H1 (cell line): Measurements from ENCODE around the gene CLTCL1. TPM values are rescaled to one million over a fixed set of nuclear protein-coding genes. Genes with fewer than 3 reads are reported as not detected.

Experiments
- CTCF ChIA-PET: fragments of 300-600 bp; sonication (Branson Sonifier 250); formaldehyde crosslinking; loops from one replicate; lab custom pipeline; 2021; ENCODE audit not compliant: partially characterized antibody; lab: Charles Lee
- POLR2A ChIA-PET: fragments of 300-600 bp; sonication (Branson Sonifier 250); formaldehyde crosslinking; loops from one replicate; lab custom pipeline; 2021; ENCODE audit warnings: inconsistent platforms; ENCODE audit not compliant: partially characterized antibody; lab: Charles Lee
- DNase-seq, 2 experiments: peaks; one replicate each; pipeline versions ENCODE4 v3.0.0 to v3.0.0-alpha.2; 2010 to 2022; ENCODE audit warnings: low spot score in 2 of 2, low read depth in 1 of 2, mixed read lengths in 1 of 2
- FAIRE-seq: peaks from 2 replicates; lab custom pipeline; 2011; peaks lifted over from hg19 to GRCh38; lab: Jason Lieb, UNC
- H2AFZ ChIP-seq: 2 replicates; pipeline ENCODE4 v1.8.1; 2012; ENCODE audit warnings: low read length, inconsistent platforms
- H2AK5ac ChIP-seq: 2 replicates; pipeline ENCODE4 v1.6.1; 2013; ENCODE audit warnings: low read depth, low read length
- H2BK120ac ChIP-seq: replicated peaks from 2 replicates; pipeline ENCODE3; 2013; ENCODE audit warnings: low read depth, low read length, inconsistent platforms
- H2BK12ac ChIP-seq: 2 replicates; pipeline ENCODE4 v1.6.1; 2013; ENCODE audit warnings: low read depth, low read length
- H2BK15ac ChIP-seq: 2 replicates; pipeline ENCODE4 v1.6.1; 2013; ENCODE audit warnings: low read length
- H2BK20ac ChIP-seq: 2 replicates; pipeline ENCODE4 v1.6.1; 2013; ENCODE audit warnings: low read length
- H2BK5ac ChIP-seq: 2 replicates; pipeline ENCODE4 v1.6.1; 2013; ENCODE audit warnings: low read depth, low read length
- H3K14ac ChIP-seq: 2 replicates; pipeline ENCODE4 v1.6.1; 2013; ENCODE audit warnings: inconsistent platforms; ENCODE audit not compliant: insufficient read length
- H3K18ac ChIP-seq: 2 replicates; pipeline ENCODE4 v1.6.1; 2013; ENCODE audit warnings: low read length; ENCODE audit errors: extremely low read depth
- H3K23ac ChIP-seq: 2 replicates; pipeline ENCODE4 v1.6.1; 2013; ENCODE audit warnings: inconsistent platforms; ENCODE audit not compliant: insufficient read length
- H3K23me2 ChIP-seq: 2 replicates; pipeline ENCODE4 v1.6.1; 2013; ENCODE audit warnings: low read depth, low read length
- H3K27ac ChIP-seq: 2 replicates; pipeline ENCODE4 v1.6.1; 2011; ENCODE audit warnings: low read depth, low read length, inconsistent platforms
- H3K27me3 ChIP-seq, 4 experiments: replicated peaks in 1 of 4; 1 replicate in 1 of 4; 2 replicates in 3 of 4; pipeline versions ENCODE4 v1.6.1 to v1.8.1; 2011 to 2013; ENCODE audit warnings: low read length in 3 of 4, mild to moderate bottlenecking in 3 of 4, inconsistent platforms in 2 of 4, mixed read lengths in 2 of 4, moderate library complexity in 1 of 4; ENCODE audit not compliant: control insufficient read depth in 3 of 4, insufficient read depth in 3 of 4; ENCODE audit errors: extremely low read depth in 1 of 4
- H3K36me3 ChIP-seq, 4 experiments: 2 replicates each; pipeline versions ENCODE4 v1.6.1 to v1.8.1; 2011 to 2013; ENCODE audit warnings: mild to moderate bottlenecking in 4 of 4, low read length in 3 of 4, moderate library complexity in 2 of 4, control low read depth in 1 of 4, inconsistent platforms in 1 of 4; ENCODE audit not compliant: insufficient read depth in 4 of 4, control insufficient read depth in 2 of 4
- H3K4ac ChIP-seq: replicated peaks from 2 replicates; pipeline ENCODE3; 2013; ENCODE audit warnings: low read length, low read depth, mixed read lengths, inconsistent platforms; ENCODE audit not compliant: insufficient read length
- H3K4me1 ChIP-seq, 4 experiments: replicated peaks in 1 of 4; 1 replicate in 1 of 4; 2 replicates in 3 of 4; pipeline versions ENCODE4 v1.6.1 to v1.8.1; 2011 to 2013; ENCODE audit warnings: low read length in 3 of 4, inconsistent platforms in 2 of 4, mixed read lengths in 1 of 4; ENCODE audit not compliant: insufficient read depth in 4 of 4, control insufficient read depth in 3 of 4
- H3K4me2 ChIP-seq, 2 experiments: 2 replicates each; pipeline versions ENCODE4 v1.6.1 to v1.8.1; 2011 to 2013; ENCODE audit warnings: low read depth in 2 of 2, low read length in 2 of 2, control low read depth in 1 of 2, inconsistent platforms in 1 of 2, mild to moderate bottlenecking in 1 of 2; ENCODE audit not compliant: insufficient read depth in 1 of 2
- H3K4me3 ChIP-seq, 4 experiments: fragments of 200-600, 300-600 bp in 1 of 4; sonication (generic), shearing (Covaris generic), sonication (Bioruptor Twin) in 1 of 4; 2 replicates each; pipeline versions ENCODE4 v1.5.1 to v1.8.1; 2011 to 2016; ENCODE audit warnings: low read length in 4 of 4, low read depth in 3 of 4, control low read depth in 2 of 4, inconsistent platforms in 2 of 4, mild to moderate bottlenecking in 2 of 4, mixed read lengths in 1 of 4, moderate library complexity in 1 of 4; ENCODE audit not compliant: insufficient read depth in 2 of 4; ENCODE audit errors: extremely low read depth in 1 of 4
- H3K56ac ChIP-seq: replicated peaks from 2 replicates; pipeline ENCODE3; 2013; ENCODE audit warnings: low read depth, mild to moderate bottlenecking, mixed read lengths, low read length, inconsistent platforms; ENCODE audit not compliant: insufficient read length
- H3K79me1 ChIP-seq: 2 replicates; pipeline ENCODE4 v1.6.1; 2013; ENCODE audit warnings: low read depth, low read length, control low read depth
- H3K79me2 ChIP-seq, 2 experiments: 2 replicates each; pipeline versions ENCODE4 v1.6.1 to v1.8.1; 2012 to 2013; ENCODE audit warnings: low read length in 2 of 2, mild to moderate bottlenecking in 2 of 2, inconsistent platforms in 1 of 2; ENCODE audit not compliant: insufficient read depth in 2 of 2, control insufficient read depth in 1 of 2
- H3K9ac ChIP-seq, 4 experiments: replicated peaks in 1 of 4; 1 replicate in 1 of 4; 2 replicates in 3 of 4; pipeline versions ENCODE4 v1.6.1 to v1.8.1; 2011 to 2013; ENCODE audit warnings: low read depth in 3 of 4, low read length in 3 of 4, control low read depth in 2 of 4, mild to moderate bottlenecking in 2 of 4, moderate library complexity in 2 of 4, inconsistent platforms in 1 of 4; ENCODE audit errors: extremely low read depth in 1 of 4
- H3K9me3 ChIP-seq, 2 experiments: 2 replicates each; pipeline versions ENCODE4 v1.6.1 to v1.8.1; 2012 to 2013; ENCODE audit warnings: mild to moderate bottlenecking in 2 of 2, moderate library complexity in 2 of 2, control low read depth in 1 of 2, inconsistent platforms in 1 of 2, low read depth in 1 of 2, low read length in 1 of 2, mixed read lengths in 1 of 2; ENCODE audit not compliant: insufficient read depth in 2 of 2
- H4K20me1 ChIP-seq, 2 experiments: replicated peaks in 1 of 2; 2 replicates each; pipeline versions ENCODE3 to v1.8.1; 2011 to 2013; ENCODE audit warnings: inconsistent platforms in 2 of 2, low read length in 2 of 2, mild to moderate bottlenecking in 1 of 2; ENCODE audit not compliant: insufficient read depth in 2 of 2, control insufficient read depth in 1 of 2
- H4K5ac ChIP-seq: 2 replicates; pipeline ENCODE4 v1.6.1; 2013; ENCODE audit warnings: low read length, low read depth, mixed read lengths, inconsistent platforms; ENCODE audit not compliant: insufficient read length
- H4K8ac ChIP-seq: 2 replicates; pipeline ENCODE4 v1.8.0; 2013; ENCODE audit warnings: mild to moderate bottlenecking, moderate library complexity, low read length, inconsistent platforms; ENCODE audit not compliant: insufficient read depth; ENCODE audit errors: extremely low read depth
- H4K91ac ChIP-seq: replicated peaks from 2 replicates; pipeline ENCODE3; 2013; ENCODE audit warnings: low read length, mixed read lengths, inconsistent platforms; ENCODE audit not compliant: insufficient read length
- SAP30 ChIP-seq: fragments of 300-600 bp; sonication (generic); IDR thresholded peaks from 2 replicates; pipeline ENCODE4 v1.7.1; 2012; ENCODE audit warnings: low read length, moderate library complexity, mild to moderate bottlenecking, inconsistent platforms; ENCODE audit not compliant: insufficient read depth, insufficient replicate concordance
- YY1 ChIP-seq: IDR thresholded peaks from 2 replicates; pipeline ENCODE4 v1.6.1; 2011; ENCODE audit warnings: low read depth, mild to moderate bottlenecking, low read length
- WGBS, 2 experiments: shearing (Covaris generic) in 1 of 2; methylation state at CpG; one replicate each; pipeline versions ENCODE4 v1.1.6 to v1.1.7; 2013 to 2015; ENCODE audit warnings: low lambda C conversion rate in 2 of 2, mixed read lengths in 2 of 2, inconsistent platforms in 1 of 2, low coverage in 1 of 2, missing lambda C conversion rate in 1 of 2; ENCODE audit not compliant: insufficient replicate concordance in 2 of 2, insufficient coverage in 1 of 2, insufficient read length in 1 of 2; ENCODE audit errors: extremely low coverage in 1 of 2, missing lambda C conversion rate in 1 of 2; 5-methylcytosine and 5-hydroxymethylcytosine counted together
- polyA plus RNA-seq, 7 experiments: library from polyadenylated mRNA; depleted of rRNA in 3 of 7; stranded (reverse) in 5 of 7; unstranded in 2 of 7; fragments of >200 nt in 5 of 7; fragments of 200-250 nt in 2 of 7; gene quantifications; 1 replicate in 5 of 7; 2 replicates in 1 of 7; 4 replicates in 1 of 7; pipeline versions ENCODE4 v1.2.1 to v1.2.3, GENCODE V29; 2011 to 2013; ENCODE audit warnings: missing spikeins in 2 of 7, mixed read lengths in 2 of 7
- total RNA-seq: library from RNA; stranded (reverse); fragmentation: NEBNext Ultra II Directional; extraction: Animal tissue kit (Norgen Biotek cat#: 25700); gene quantifications from 2 replicates; pipeline ENCODE4 v1.2.1, GENCODE V29; 2021

CLTCL1 gene
- total and polyA plus RNA-seq, 2 of the 8 experiments (the other 6 are each of a cell fraction or from before 2014, with no cell fraction given): 12.4 to 17.0 TPM

- peaks cover 6% of the 10 kb centered on the region; the same call in 1 of the 2 replicates for H3K23me2 ChIP-seq
- 0 out of 2 replicates have a peak overlapping the region, but pooled peaks have one; percentile 46 for H2BK5ac ChIP-seq
- H3K4me1 ChIP-seq: peaks cover 0 to 12% (median 5%) of the 10 kb centered on the region in 4 experiments; a peak in 5 of 7 replicates
- H3K9me3 ChIP-seq: no peaks in the 10 kb centered on the region
- H2AFZ ChIP-seq: no peak overlapping the region
- no peak overlapping the region for H4K91ac ChIP-seq
- DNase-seq (no peak), FAIRE-seq (no peak)
- peaks cover 4 to 25% (median 18%) of the 10 kb centered on the region in 4 experiments; a peak in 6 of 8 replicates for H3K36me3 ChIP-seq
- H2BK20ac ChIP-seq: no peak overlapping the region
- no peak overlapping the region for H3K23ac ChIP-seq
- no peak overlapping the region for H3K56ac ChIP-seq
- no peak overlapping the region for H4K5ac ChIP-seq
- no peak overlapping the region for H2AK5ac ChIP-seq
- H3K9ac ChIP-seq: peak overlapping the region; percentile 5 to 80 (median 70)
- no peak overlapping the region for H2BK120ac ChIP-seq
- peaks cover 0 to 10% of the 10 kb centered on the region in 2 experiments; a peak in 2 of 4 replicates for H3K79me2 ChIP-seq
- H3K27ac ChIP-seq: 0 out of 2 replicates have a peak overlapping the region, but pooled peaks have one; percentile 59
- no peak overlapping the region; the same call in 1 of the 2 replicates for H2BK15ac ChIP-seq
- peaks cover 2% of the 10 kb centered on the region in 2 experiments for H4K20me1 ChIP-seq
- CTCF ChIA-PET: interaction anchor here (0.6 to 5.0 kb wide), 18 partner anchors 9 to 1956 kb away, joined by 3 to 37 read pairs (median 4); partner anchors contain the start of genes DGCR2 and TSSK2
- peaks cover 16 to 29% (median 22%) of the 10 kb centered on the region in 4 experiments for H3K27me3 ChIP-seq
- H2BK12ac ChIP-seq: no peak overlapping the region
- H3K4me3 ChIP-seq: peak overlapping the region; percentile 47 to 94 (median 92)
- H3K4ac ChIP-seq: no peak overlapping the region
- H3K18ac ChIP-seq: no peak overlapping the region; the same call in 1 of the 2 replicates
- no peak overlapping the region for H3K14ac ChIP-seq
- H4K8ac ChIP-seq: peak overlapping the region; percentile 58; the same call in 1 of the 2 replicates
- H3K79me1 ChIP-seq: no peaks in the 10 kb centered on the region; the same call in 1 of the 2 replicates
- peak overlapping the region; percentile 78 to 84 for H3K4me2 ChIP-seq
- POLR2A ChIA-PET: interaction anchor here (0.8 to 3.4 kb wide), 6 partner anchors 10 to 26 kb away, joined by 3 to 24 read pairs (median 4); partner anchors contain the start of genes DGCR2 and TSSK2
- 15% methylated on average over 17 of the region's 17 CpGs; no CpG with 5 or more reads in 1 of the 2 experiments for WGBS, 2 experiments
- TF ChIP-seq SAP30: peak; percentile 84
- no peak for TF ChIP-seq YY1
Observed at GRCh38 chr22:19143967-19144400, 147.5 kb downstream of the CLTCL1 start.
